NCI-H2227 treated with DMSO at 0.1 percent for 48 hours (cell line): ENCODE results near the gene GALNT6.

Experiments used
- DNase-seq: peaks from one replicate; lab custom pipeline; 2025; lab: John Stamatoyannopoulos, UW

The GALNT6 gene

DNA sequence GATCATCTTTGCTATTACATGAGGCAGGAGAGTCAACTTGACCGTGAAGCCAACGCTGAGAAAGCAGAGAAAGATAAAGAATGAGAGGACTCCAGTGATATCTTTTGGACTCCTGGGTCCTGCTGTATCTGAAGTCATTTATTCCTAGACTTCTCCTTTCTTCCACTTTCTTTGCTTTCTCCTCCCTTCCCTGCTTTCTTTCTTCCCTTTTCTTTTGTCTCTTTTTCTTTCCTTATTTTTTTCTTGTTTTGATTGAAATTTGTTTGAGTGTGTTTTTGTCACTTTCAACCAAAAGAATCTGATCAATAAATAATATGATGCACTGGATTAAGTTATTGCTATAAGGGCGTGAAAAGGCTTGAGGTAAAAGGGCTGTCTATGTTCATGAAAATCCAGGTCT is 13.4 kb upstream of the GALNT6 start:
- DNase-seq, result no peak

DNA sequence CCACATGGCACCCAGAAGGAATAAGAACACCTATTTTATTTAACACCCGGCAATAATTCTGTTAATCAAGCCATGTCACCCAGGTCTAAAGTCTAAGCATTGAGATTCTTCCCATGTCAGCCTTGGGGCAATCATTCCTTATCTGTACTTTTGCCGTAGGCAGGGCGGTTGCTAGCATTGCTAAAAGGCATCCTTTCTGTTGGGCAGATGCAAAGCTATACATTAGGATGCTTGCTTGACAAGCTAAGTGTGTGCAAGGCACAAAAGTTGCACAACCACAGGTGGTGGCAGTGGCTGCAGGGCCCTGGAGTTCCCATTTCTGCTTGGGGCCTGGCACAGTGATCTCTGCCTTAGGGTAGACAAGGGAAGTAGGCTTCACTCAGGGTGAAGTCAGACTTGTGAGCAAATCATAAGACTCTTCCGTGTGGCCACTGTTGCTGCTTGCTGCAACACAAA is 12.5 kb upstream of the GALNT6 start:
- no peak for DNase-seq

GRCh38 chr12:51403159-51403558 is 12.0 kb upstream of the GALNT6 start:
- no peak for DNase-seq

- DNase-seq, result no peak
Observed at GRCh38 chr12:51401900-51402299, 10.7 kb upstream of the GALNT6 start.

GRCh38 chr12:51401486-51401885 is 10.3 kb upstream of the GALNT6 start:
- DNase-seq, result no peak

DNA sequence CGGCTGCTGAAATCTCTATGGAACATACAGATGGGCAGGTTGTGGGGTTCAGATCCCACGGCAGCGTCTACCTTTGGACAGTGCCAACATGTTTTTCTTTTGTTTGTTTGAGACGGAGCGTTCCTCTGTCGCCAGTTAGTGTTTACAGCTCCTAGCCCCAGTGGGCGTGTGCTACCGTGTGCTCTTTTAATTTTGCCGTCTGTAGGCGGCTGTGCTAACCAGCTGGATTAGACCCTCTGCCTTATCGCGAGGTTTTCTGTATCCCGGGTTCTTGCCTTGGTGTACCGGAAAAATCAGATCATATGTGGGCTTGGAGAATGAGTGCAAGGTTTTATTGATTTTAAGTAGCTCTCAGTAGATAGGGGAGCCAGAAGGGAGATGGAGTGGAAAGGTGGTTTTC is 9.8 kb upstream of the GALNT6 start:
- DNase-seq, result no peak

DNA sequence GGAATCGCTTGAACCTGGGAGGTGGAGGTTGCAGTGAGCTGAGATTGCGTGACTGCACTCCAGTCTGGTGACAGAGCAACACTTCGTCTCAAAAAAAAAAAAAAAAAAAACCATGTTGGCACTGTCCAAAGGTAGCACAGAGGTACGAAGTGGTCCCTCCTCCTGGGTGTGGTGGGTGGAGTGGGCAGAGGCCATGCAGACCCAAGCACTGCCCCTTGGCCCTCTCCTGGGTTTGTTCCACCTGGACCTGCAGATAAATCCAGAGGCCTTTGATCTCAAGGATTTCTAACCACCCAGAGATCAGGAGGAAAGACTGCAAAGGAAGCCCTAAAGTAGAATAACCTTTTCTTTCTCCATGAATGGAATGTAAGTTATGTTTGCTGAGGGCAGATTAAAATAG is 8.7 kb upstream of the GALNT6 start:
- DNase-seq, result no peak

DNA sequence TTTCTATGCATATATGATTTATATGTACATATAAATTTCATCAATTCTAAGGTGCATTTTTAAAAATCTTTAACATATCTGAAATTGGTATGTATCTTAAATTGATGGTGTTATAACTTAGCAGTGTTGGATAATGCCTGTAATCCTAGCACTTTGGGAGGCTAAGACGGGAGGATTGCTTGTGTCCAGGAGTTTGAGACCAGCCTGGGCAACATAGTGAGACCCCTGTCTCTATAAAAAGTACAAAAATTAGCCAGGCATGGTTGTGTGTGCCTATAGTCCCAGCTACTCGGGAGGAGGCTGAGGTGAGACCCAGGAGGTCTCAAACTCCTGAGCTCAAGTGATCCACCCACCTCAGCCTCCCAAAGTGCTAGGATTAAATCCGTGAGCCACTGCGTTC is 6.5 kb upstream of the GALNT6 start:
- no peak for DNase-seq

DNA sequence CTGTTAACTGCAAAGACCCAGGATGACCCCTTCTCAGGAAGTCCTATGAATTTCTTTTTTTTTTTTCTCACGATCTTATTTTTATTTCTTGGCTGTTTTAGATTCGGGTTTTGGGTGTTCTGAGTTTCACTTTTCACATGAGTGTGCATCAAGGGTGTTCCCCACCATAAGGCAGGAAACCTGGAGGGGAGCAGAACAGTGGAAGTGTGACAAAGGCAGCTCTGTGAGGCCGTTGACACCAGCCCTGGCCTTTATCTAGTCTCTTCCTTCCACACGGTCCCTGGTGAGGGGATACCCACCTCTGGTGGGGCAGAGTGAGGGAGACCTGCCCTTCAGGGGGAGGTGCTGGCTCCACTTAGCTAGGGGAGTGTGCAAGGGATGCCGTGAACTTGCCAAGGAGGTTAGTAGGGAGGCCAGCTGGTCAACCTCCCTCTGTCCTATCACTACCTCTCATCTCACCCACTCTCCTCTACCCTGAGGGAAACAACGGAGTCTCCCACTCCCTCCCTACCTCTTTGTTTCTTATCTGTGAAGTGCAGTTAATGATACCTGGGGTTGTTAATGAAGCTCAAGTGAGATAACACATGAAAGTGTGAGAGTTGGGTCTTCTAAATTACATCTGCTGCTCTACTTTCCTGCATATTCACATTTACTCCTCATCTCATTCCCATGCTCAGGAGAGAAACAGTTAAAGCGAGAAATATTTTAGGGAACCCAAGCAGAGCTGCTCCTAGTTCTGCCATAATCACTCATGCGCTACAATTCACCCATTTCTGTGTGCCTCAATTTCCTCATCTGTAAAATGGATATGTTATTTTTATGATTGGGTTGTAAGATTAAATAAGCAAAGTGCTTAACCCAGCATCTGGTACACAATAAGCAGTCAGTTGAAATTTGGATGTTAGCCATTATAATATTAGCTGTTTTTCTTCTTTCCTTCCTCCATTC is 4.4 kb upstream of the GALNT6 start:
- DNase-seq, result no peak

DNA sequence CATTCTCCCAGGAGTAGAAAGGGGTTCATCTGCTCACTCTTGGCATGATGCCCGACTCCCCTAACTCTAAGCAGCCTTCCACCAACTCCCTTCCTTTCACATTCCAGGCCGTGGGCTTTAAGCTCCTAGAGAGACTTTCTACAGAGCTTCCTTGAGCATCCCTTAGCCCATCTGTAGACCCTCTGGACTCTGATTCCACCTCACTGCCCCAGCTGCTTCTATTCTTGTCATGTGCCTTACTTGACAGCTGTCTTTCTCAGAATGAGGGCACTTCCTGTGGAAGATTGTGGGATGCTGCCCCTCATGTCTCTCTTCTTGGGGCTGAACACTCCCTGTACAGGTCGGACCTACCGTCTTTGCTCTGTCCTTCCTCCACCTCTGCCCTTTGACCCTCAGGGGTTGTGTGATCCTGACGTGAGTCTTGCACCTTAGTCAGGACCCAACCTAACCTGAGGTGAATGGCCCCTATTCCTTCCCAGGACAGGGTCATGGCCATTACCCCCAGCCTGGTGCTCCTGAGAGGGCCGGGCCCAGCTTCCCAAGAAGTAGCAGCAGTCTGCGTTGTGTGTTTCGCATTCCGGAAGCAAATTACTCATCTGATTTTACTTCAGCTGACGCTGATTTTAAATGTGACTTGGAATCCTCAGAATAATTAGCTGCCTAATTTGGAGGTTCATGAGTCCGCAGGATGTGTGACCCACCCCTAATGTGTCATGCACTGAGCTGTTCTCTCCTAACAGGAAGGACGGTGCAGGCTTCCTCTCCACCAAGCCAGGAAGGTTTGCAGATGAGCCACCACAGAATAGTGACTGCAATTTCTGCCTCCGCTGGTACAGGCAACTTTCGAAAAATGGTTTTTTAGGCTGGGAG is 2.7 kb upstream of the GALNT6 start:
- no peak for DNase-seq

DNA sequence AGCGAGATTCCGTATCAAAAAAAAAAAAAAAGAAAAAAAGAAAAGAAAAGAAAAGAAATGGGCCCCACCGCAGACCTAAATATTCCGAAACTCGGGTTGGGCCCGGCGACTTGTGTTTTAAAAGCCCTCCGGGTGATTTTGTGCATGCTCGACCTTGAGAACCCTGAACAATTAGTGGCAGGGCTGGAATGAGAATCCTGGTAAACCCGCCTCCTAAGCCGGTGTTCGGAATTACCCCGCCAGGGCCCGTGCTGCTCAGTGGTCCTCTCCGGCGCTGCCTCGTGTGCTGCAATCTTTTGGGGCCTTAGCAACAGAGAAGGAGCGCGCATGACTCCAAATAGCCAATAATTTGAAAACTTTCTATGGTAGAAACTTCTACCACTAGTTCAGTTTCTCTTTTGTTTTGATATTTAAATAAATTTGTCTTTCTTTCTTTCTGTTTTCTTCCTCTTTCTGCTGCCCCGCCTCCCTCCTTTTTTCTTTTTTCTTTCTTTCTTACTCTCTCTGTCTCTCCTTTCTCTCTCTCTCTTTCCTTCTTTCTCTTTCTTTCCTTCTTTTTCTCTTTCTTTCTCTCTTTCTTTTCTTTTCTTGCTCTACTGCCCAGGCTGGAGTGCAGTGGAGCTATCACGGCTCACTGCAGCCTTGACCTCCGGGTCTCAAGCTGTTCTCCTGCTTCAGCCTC is 1.5 kb upstream of the GALNT6 start:
- no peak for DNase-seq

GRCh38 chr12:51390891-51391282 is 319 bp downstream of the GALNT6 start:
- no peak for DNase-seq

- DNase-seq, result no peak
Observed at GRCh38 chr12:51390457-51390856, 749 bp downstream of the GALNT6 start.

GRCh38 chr12:51389302-51389999 is 1.8 kb downstream of the GALNT6 start:
- DNase-seq, result no peak

DNA sequence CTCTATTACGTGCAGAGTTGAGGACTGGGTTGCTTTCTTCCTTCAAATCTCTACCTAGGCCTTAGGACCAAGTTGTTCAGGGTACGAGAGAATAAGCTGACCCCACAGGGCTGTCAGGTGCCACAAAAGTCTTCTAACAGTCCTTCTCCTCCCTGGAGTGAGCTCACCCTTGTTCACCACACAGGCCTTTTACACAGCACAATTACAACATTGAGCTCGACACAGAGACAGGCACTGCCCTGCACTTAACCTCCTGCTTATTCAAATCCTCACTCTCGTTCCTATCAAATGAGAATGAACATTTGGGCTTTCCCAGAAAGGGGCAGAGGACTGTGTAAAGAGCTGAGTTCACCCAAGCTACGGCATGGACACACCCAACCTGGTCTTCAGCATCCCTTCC is 2.4 kb downstream of the GALNT6 start:
- no peak for DNase-seq

GRCh38 chr12:51388069-51388799 is 3.0 kb downstream of the GALNT6 start:
- DNase-seq, result no peak

- DNase-seq, result no peak
Observed at GRCh38 chr12:51386351-51386750, 4.9 kb downstream of the GALNT6 start.

GRCh38 chr12:51383269-51383905 is 7.8 kb downstream of the GALNT6 start:
- DNase-seq, result no peak

DNA sequence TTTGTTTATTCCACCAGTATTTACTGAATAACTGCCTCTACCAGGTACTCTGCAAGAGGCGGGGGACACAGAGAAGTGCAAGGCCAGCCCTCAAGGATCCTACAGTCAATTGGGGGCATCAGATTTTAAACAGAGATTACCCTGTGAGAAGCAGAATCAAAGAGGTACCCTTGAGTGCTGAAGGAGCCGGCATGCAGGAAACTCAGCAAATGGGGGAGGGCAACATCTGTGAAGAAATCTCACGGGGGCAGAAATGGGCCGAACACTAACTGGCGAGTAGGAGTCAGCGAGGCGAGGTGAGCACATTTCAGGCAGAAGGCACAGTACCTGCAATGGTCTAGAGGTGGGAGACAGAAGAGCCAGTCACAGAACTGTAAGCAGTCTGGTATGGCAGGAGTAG is 9.0 kb downstream of the GALNT6 start:
- DNase-seq, result no peak
